HL-60 (cell line): ENCODE results near the gene SLPI.

Source experiments
- DNase-seq, 2 experiments: peaks; one replicate each; pipeline ENCODE4 v3.0.0-alpha.2; 2010 to 2020; ENCODE audit warnings: low read depth in 1 of 2, low spot score in 1 of 2
- H3K27ac ChIP-seq: fragments of 250-450 bp; sonication (Bioruptor Pico); replicated peaks from 2 replicates; pipeline ENCODE4 v1.5.1; 2020; ENCODE audit warnings: mild to moderate bottlenecking, moderate library complexity
- H3K27me3 ChIP-seq: fragments of 250-450 bp; sonication (Bioruptor Pico); 2 replicates; pipeline ENCODE4 v1.5.1; 2021; ENCODE audit warnings: mild to moderate bottlenecking, moderate library complexity; ENCODE audit not compliant: insufficient read depth, poor library complexity, severe bottlenecking
- H3K4me3 ChIP-seq: replicated peaks from 2 replicates; pipeline ENCODE4 v1.5.1; 2011; ENCODE audit warnings: mild to moderate bottlenecking, control low read depth, low read length; ENCODE audit not compliant: insufficient read depth
- CTCF ChIP-seq: IDR thresholded peaks from one replicate; pipeline ENCODE4 v1.5.1; 2011; ENCODE audit warnings: low read length, control low read depth, inconsistent platforms; ENCODE audit not compliant: insufficient read depth
- GABPA ChIP-seq: IDR thresholded peaks from 2 replicates; pipeline ENCODE4 v1.6.1; 2012; ENCODE audit warnings: low read depth
- POLR2AphosphoS5 ChIP-seq: IDR thresholded peaks from 2 replicates; pipeline ENCODE4 v1.6.1; 2012; ENCODE audit warnings: low read depth
- REST ChIP-seq: IDR thresholded peaks from 2 replicates; pipeline ENCODE4 v1.6.1; 2012; ENCODE audit warnings: low read depth; ENCODE audit not compliant: insufficient replicate concordance
- SPI1 ChIP-seq: IDR thresholded peaks from 2 replicates; pipeline ENCODE4 v1.6.1; 2012; ENCODE audit warnings: low read depth, mild to moderate bottlenecking, borderline replicate concordance

The SLPI gene

GRCh38 chr20:45269754-45270270 lies 15.4 kb upstream of the SLPI start:
- H3K27me3 ChIP-seq: no peaks in the 10 kb centered on the region
- TF ChIP-seq SPI1 (no peak), POLR2AphosphoS5 (no peak), CTCF (no peak), GABPA (no peak), REST (no peak)
- H3K27ac ChIP-seq: no peak overlapping the region
- no peak overlapping the region for H3K4me3 ChIP-seq
- DNase-seq: no peak

- Histone ChIP-seq H3K4me3 (no peak overlapping the region), H3K27ac (no peak overlapping the region), H3K27me3 (no peaks in the 10 kb centered on the region)
- TF ChIP-seq CTCF (no peak), SPI1 (no peak), REST (no peak), POLR2AphosphoS5 (no peak), GABPA (no peak)
- DNase-seq: no peak
Measured at GRCh38 chr20:45269056-45269455, 14.7 kb upstream of the SLPI start.

- no peak for TF ChIP-seq SPI1
- TF ChIP-seq CTCF: no peak
- TF ChIP-seq POLR2AphosphoS5: no peak
- no peak for TF ChIP-seq GABPA
- no peak for TF ChIP-seq REST
- H3K27ac ChIP-seq: no peak overlapping the region
- no peaks in the 10 kb centered on the region for H3K27me3 ChIP-seq
- DNase-seq: no peak
- no peak overlapping the region for H3K4me3 ChIP-seq
Measured at GRCh38 chr20:45268531-45268930, 14.2 kb upstream of the SLPI start.
